Stimulated activated CD8-positive, alpha-beta memory T cell treated with anti-CD3 and anti-CD28 coated beads, Interleukin-15, amount 100 ng/mL, for 24 hours (primary cell): ENCODE results near the gene ACP7.
"Not testable (repeated sequence)": the region's sequence is repeated elsewhere in the genome, so short reads cannot be mapped to it uniquely, and the experiment has no call there.

Experiments
- DNase-seq: peaks from one replicate; pipeline ENCODE4 v3.0.0-alpha.2; 2020; ENCODE audit warnings: low read depth

Gene ACP7

DNA sequence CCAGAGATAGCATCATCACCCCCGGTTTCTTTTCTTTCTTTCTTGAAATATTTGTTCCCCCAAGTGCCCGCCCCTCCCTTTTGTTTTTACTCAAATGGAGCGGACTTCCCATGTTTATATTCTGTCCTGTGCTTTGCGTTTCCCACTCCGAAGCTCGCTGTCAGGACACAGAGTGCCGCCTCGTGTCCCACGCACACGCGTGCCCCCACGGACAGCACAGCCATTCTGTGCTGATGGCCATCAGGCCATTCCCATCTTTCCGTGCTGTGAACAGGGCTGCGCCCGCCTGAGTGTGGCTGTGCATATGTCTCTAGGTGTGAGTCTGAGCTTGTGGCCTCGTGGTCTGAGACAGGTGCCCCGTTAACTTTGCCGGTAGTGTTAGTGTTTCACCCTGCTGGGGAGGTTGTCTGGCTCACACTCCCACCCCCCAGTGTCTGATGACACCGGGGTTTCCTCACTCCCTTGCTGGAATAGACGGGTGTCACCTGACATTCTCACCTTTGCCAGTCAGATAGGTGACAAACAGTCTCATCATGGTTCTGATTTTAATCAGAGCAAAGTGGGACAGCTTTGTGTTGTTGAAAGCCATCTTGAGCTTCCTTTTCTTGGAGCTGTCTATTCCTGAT, 48.3 kb downstream of the ACP7 start:
- DNase-seq: no peak

DNA sequence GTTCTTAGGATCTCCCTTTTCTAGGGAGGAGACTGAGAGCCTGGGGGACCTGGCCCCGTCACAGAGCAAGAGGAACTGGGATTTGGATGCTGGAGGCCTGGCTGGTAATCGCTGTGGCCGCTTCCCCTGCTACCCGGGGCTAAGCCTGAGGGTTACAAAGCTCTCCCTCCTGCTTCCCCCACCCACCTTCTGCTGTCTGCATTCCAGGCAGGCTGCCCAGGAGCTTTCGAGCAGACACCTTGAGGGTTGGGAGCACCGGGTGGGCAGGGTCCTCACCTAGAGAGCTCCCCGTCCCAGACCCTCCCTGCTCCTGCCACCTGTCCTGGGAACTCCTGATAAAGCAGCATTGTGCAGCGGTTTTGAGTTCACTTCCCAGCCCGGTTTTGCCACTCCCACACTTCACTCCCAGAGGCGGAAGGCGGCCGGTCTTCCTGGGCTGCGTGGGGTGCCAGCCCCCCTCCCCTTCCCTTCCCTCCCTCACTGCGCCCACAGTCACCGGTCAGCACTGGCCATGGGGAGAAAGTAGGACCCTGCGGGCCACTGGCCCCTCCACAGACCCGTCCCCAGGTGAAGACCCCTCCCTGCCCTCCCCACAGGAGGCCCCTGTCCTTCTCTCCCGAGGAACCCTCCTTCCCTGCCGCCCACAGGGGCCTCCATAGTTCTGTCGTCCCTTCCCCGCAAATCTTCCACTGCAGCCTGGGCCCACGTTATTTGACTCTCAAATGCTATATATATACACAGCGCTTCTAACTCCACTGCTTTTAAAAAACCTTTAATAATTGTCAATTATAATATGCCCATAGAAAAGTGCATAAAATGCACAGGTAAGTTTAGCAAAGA, 49.5 kb downstream of the ACP7 start:
- no peak for DNase-seq

DNA sequence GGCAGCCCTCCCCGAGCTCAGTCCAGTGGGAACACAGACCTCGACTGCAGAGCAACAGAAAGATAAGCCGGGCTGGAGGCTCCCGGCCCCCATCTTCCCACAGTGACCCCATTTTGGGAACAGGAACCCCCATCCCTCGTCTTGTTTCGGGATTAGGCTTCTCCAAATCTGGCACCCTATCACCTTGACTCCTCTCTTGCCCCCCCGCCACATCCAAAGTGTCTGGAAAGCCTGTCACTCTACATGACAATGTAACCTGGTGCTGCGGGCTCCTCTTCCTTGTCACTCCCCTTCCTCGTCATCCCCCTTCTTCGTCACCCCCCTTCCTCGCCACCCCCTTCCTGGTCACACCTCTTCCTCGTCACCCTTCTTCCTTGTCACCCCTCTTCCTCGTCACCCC, 51.5 kb downstream of the ACP7 start:
- DNase-seq: no peak

DNA sequence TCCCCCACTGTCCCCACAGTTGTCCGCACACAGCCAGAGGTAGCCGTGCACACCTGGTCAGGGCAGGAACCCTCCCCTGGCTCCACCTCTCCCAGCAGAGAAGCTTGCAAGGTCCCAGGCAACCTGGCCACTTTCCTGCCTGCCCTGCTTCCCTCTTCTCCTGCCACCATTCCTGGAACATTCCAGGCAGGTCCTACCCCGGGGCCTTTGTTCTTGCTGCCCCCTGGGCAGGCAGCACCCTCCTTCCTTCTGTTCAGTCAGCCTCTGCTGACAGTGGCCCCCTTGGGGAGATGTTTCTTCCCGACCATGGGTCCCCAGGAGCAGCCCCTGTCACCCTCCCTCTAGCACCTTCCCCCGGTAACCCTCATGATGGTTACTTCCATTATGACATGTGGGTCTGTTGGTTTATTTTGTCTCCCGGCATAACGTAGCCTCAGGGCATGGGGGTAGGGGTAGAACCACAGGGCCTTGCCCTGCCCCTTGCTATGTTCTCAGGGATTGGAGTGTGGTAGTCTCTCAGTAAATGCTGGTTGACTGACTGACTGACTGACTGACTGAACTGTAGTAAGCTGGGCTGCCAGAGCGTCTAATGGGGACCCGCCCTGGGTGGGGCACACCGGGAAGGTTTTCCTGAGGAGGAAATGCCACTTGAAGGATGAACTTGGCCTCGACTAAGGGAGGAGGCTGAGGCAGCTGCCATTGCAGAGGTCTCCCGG, 52.2 kb downstream of the ACP7 start:
- DNase-seq: no peak

DNA sequence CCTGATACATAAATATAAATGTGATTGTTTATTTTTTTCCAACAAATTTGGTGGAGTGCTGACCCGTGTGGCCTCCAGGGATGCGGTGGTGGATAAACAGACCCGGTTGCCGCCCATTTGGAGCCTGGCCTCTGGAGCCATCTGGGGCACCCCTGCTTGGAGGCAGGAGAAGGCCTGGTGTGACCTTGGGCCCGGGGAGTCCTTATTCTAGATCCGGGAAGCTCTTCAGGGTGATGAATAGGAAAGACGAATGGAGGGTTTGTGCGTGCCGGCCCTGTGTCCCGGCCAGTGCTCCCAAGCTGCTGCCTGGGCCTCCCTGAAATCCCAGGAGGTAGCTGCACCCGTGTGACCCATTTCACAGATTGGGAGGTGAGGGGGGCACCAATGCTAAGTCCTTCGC, 53.0 kb downstream of the ACP7 start:
- no peak for DNase-seq

DNA sequence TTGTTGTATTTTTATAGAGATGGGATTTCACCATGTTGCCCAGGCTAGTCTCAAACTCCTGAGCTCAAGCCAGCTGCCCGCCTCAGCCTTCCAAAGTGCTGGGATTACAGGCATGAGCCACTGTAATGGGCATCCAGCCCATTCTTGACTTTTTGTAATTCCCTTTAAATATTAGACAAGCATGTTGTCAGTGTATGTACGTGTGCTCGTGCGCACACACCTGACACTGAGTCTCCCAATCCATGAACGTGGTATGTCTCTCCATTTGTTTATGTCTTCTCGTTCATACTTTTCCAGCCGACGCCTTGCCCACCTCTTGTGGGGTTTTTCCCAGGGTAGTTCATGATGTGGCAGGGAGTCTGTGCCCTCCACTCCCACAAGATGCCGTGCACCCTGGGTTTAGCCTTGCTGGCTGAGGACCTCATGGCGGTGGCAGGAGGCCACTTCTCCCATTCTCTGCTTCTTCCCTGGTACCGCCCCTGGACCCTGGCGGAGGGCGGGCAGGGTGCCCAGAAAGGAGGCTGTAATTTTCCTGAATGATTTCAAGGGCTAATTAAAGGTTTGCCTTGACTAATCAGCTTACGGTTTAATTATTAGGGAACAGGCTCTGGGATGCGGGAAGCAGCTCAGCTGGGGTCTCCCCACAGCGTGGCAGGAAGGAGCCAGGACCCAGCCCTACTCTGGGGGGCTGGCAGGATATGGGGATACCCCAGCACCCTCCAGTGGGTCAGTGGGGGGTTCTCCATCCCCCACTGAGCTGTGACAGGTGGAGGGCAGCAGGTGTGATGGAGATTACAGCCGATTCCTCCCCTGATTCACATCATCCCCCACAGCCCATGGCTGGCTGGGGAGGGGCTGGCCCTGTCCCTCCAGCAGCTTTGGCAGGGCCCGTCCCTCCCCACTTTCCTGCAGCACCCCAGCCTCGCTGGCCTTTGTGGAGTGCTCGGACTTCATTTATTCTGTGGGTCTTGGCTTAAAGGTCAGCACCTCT, 54.3 kb downstream of the ACP7 start:
- DNase-seq: no peak

DNA sequence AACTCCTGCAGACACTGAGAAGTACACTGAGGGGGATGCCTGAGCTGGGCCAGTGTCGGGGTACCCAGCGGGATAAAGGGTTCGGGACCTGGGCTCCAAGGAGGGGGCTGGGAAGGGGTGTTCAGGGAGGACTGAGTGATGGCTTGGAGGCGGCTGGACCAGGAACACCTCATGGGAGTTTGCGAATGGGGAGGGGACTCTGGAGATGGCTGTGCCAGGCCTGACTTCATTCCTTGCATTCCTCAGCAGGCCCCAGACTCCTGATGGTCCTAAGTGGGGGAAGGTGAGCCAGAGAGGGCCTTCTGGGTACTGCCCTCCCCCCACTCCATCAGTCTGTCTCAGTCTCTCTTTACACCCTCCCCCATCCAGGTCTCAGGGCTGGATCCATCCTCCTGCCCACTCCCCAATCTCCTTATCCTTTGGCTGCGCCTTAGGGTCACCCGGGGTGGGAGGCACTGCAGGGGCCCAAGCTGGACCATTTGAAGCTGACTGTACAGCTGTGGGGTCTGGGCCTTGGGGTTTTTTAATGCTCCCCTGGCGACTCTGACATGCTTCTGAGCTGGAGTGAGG, 55.2 kb downstream of the ACP7 start:
- DNase-seq: no peak

DNA sequence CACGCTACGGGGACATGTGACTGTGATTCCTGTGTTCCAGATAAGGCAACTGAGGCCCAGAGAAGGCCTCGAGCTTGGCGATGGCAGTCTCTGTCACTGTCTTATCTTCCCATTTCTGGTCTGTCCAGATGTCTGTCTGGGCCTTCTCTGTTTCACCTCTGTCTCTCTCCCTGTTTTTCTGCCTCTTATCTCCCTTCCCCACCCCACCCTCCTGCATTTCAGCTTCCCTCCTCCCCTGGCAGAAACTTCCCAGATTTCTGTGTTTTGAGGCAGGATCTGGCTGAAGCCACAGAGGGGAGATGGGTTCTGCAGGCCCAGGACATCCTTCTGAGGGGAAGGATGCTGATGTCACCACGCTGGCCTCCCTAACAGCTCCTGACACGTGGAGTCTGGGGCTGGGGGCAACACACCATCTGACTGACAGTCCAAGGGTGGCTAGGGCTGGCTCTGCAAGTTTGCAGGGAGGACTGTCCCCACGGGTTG, 55.8 kb downstream of the ACP7 start:
- DNase-seq: no peak

DNA sequence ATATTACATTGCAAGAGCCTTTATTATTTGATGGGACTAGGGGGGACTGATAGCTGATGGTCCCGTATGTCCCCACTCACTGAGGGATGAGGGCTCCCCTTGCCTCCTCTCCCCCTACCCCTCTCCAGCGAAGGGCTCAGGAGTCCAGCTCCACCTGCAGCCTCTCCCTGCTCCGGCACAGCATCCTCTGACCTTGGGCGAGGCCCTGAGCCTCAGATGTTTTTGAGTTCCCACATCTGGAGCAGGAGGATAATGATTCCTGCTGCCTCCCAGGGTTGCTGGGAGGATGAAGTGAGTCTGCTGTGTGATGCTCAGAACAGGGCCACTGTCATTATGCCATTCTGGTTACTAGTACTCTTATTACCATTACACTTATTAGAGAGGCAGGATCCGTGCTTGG, 56.4 kb downstream of the ACP7 start:
- no peak for DNase-seq

DNA sequence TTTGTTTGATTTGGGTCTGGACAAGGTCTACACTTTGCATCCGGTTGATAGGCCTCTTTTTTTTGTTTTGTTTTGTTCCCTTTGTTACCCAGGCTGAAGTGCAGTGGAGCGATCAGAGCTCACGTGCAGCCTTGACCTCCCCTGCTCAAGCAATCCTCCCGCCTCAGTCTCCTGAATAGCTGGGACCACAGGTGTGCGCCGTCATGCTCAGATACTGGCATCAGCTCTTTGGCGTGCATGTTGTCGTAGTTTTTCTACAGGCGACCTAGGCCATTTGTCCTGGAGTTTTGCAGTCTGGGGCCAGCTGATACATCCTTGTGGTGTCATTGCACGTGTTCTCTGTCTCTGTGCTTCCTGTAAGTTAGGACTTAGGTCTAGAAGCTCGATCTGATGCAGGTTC, 57.8 kb downstream of the ACP7 start:
- no peak for DNase-seq

DNA sequence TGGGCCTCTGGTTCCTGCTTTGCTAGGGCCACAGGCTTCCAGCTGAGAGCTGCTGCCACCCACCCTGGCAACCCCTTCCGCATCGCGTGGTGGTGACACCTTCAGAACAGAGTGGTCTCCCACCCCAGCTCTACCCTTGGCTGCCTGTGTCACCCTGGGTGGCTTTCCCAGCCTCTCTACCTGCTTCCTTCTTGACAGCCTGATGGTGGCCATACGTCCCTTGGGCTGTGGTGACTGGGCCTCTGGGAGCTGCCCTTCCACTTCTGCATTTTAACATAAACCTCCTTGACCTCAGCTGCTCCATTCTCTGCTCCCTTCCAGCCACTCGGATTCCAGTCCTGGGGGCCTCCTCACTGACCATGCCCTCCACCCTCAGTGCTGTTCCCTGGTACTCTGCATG, 58.5 kb downstream of the ACP7 start:
- DNase-seq: no peak

DNA sequence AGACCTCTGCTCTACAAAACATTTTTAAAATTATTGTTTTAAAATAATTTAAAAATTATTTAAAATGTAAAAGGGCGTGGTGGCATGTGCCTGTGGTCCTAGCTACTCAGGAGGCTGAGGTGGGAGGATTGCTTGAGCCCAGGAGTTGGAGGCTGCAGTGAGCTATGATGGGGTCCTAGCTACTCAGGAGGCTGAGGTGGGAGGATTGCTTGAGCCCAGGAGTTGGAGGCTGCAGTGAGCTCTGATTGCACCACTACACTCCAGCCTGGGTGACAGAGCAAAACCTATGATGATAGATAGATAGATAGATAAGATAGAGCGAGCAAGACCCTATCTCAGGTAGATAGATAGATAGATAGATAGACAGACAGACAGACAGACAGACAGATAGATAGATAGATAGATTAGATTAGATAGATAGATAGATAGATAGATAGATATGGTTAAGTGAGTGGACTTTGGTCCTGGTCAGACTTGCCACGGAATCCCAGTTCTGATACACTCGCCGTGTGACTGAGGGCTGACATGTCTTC, 59.7 kb downstream of the ACP7 start:
- DNase-seq: not testable (repeated sequence)

DNA sequence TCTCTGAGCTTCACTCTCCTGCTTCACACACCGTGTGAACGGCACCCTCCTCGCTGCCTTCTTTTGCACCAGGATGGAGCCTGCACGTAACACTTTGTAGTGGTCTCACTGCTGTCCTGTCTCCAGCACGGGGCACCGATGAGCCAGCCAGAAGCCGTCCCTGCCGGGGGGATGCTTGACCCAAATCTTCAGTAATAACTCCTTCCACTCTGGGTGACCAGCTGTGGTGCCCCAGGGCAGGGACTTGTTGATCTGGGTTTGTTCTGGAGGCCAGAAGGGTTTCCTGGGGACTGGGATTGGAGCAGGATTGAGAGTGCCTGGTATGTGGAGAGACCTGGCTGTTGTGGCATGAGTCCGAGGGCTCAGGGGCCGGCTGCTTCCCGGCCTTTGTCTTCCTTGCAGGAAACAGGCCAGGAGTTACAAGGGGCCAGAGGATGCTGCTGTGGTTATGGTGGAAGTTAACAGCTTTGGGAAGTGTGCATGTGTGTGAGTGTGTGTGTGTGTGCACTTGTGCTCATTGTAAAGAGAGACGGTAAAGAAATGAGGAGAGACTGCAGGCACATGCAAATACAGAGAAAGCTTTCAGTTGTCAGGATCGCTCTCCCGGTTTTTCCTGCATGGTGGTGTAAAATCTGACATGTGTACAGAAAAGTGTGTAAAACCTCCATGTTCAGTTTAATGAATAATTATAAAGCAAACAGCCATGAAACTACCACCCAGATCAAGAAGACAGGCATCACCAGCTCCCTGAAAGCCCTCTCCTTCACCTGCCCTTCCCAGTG, 60.3 kb downstream of the ACP7 start:
- DNase-seq: no peak

DNA sequence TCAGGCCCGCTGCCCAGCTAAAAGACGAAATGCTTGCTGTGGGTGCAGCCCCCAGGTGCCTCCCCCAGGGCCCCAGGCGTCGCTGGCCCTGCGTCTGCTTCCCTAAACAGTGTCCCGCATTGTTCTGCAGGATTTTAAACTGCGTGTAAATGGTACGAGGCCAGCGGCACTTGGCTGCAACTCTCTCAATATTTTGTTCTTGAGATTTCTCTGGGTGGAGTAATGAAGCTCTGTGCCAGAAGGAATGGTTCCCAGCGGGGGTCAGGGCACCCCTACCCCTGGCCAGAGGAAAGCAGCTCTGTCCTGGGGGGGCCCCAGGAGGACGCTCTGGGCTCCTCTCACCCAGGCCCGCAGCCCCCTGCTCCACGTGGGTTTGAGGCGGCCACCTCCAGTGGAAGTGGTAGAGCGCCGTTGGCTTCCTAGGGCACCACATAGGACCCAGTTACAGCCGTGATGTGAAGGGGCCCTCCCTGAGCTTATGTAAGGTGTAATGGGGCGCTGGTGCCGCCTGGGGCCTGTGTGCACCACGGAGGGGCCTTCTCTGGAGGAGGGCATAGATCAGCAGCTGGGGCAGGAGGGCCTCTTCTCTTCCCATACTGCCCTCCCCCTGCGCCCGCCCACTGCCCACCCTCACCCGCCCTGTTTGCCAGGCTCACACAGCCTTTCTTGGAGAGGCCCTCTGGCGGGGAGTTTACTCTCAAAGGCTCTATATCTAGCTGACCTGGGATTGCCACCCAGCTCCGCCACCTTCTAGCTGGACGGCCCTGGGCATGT, 61.2 kb downstream of the ACP7 start:
- DNase-seq: no peak

DNA sequence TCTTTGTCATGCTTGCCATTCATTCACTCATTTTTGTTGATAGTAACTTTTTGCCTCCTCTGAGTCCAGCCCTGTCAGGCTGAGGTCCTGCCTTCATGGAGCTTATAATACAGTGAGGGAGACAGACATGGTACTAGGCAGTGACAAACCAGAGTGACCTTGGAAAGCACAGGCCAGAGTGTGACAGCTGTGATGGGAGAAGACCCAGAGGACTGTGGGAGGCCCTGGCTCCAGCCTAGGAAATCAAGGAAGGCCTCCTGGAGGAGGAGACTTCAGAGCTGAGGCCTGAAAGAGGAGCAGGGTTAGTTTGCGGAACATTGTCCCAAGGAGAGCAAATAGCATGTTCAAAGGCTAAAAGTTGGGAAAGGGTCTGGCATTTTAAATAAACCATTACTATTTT, 61.9 kb downstream of the ACP7 start:
- no peak for DNase-seq

DNA sequence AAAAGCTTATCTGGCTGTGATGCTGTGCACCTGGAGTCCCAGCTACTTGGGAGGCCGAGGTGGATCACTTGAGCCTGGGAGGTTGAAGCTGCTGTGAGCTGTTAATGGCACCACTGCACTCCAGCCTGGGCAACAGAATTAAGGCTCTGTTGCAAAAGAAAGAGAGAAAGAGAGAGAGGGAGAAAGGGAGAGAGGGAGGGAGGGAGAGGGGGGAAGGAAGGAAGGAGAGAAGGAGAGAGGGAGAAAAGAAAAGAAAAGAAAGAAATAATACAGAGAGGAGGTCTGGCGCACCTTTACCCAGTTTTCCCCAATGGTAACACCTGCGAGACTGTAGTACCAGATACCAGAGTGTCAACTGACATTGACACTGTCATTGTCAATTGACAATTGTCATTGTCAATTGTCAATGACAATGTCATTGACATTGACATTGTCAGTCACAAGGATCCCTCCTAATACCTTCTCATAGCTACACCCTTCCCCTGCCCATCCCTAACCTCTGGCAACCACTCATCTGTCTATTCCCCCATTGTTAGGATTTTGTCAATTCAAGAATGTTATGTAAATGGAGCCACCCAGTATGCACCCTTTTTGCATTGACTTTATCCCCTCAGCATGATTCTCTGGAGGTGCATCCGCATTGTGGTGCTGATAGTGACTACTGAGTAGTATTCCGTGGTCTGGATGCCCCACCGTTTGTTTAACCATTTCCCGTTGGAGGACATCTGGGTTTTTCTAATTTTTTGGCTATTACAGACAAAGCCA, 62.7 kb downstream of the ACP7 start:
- no peak for DNase-seq

DNA sequence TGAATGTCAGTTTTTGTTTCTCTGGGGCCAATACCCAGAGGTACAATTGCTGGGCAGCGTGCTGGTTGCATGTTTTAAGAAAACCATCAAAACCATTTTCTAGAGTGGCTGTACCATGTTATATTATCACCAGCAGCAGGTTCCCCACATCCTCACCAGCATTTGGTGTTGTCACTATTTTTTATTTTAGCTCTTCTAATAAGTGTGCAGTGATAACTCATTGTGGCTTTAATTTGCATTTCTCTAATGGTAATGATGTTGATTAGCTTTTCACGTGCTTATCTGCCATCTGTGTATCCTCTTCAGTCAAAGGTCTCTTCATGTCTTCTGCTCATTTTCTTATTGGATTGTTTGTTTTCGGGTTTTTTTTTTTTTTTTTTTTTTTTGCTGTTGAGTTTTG, 63.3 kb downstream of the ACP7 start:
- no peak for DNase-seq

DNA sequence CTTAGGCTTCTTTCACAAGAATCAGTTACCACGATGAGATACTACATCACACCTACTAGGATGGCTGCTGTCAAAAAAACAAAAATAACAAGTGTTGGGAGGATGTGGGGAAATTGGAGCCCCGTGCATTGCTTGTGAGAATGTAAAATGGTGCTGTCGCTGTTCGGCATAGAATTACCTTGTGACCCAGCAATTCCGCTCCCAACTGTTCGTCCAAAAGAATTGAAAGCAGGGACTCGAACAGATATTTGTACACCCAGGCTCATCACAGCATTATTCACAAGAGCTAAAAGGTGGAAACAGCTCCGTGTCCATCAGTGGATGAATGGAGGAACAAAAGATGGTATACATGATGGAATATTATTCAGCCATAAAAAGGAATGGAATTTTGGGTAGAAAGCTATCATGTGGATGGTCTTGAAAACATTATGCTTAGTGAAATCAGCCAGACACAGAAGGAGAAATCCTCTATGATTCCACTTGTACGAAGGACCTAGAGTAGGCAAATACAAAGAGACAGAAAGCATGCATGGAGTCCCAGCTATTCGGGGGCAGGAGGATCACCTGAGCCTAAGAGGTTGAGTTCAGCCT, 64.9 kb downstream of the ACP7 start:
- DNase-seq: no peak
